Endothelial cell of umbilical vein (primary cell): ENCODE data around the gene ACSL6.

Experiments
- CTCF ChIP-seq, 2 donors: IDR thresholded peaks; 1 replicate in 1 of 2; 2 replicates in 1 of 2; pipeline ENCODE4 v1.5.1; 2011; ENCODE audit warnings: low read length in 2 of 2, mild to moderate bottlenecking in 2 of 2, moderate library complexity in 2 of 2, control low read depth in 1 of 2, inconsistent platforms in 1 of 2, low read depth in 1 of 2; ENCODE audit not compliant: insufficient read depth in 1 of 2; ENCODE audit errors: extremely low read depth in 1 of 2
- POLR2A ChIP-seq: IDR thresholded peaks from 2 replicates; pipeline ENCODE4 v1.6.1; 2012; ENCODE audit warnings: low read depth, mild to moderate bottlenecking, control low read depth, low read length
- POLR2AphosphoS5 ChIP-seq: IDR thresholded peaks from 2 replicates; pipeline ENCODE4 v1.6.1; 2012; ENCODE audit warnings: low read depth, mild to moderate bottlenecking, control low read depth, low read length, moderate library complexity; ENCODE audit not compliant: insufficient read depth

GRCh38 chr5:131980696-131981095, 30.8 kb downstream of the ACSL6 start:
- TF ChIP-seq CTCF (IDR thresholded peaks at IDR 0.05; ENCODE audit: extremely low read depth in 1 of 2, insufficient read depth in 1 of 2, low read depth in 1 of 2, low read length in 2 of 2) (no peak), POLR2AphosphoS5 (no peak), POLR2A (no peak)
